Stomach (tissue), 9 donors: Measurements from ENCODE around the gene TBCK. TPM values are rescaled to one million over a fixed set of nuclear protein-coding genes. Genes with fewer than 3 reads are reported as not detected.
A peak's percentile ranks its signal among the peaks of the same experiment; 100 is the strongest.

Source experiments
- DNase-seq, 2 donors: peaks; one replicate each; pipeline versions ENCODE4 v3.0.0 to v3.0.0-alpha.2; 2013 to 2019
- H3K27ac ChIP-seq, 5 donors: fragments of 200-600 bp in 4 of 5; sonication (generic) in 4 of 5; one replicate each; pipeline ENCODE4 v1.5.1; 2013 to 2019; ENCODE audit warnings: mild to moderate bottlenecking in 1 of 5, moderate library complexity in 1 of 5
- H3K27me3 ChIP-seq, 3 donors: fragments of 200-600 bp; sonication (generic); one replicate each; pipeline ENCODE4 v1.5.1; 2017 to 2019; ENCODE audit warnings: mixed run types in 1 of 3
- H3K36me3 ChIP-seq, 4 donors: fragments of 200-600 bp; sonication (generic); 1 replicate in 3 of 4; 2 replicates in 1 of 4; pipeline ENCODE4 v1.5.1; 2016 to 2019
- H3K4me1 ChIP-seq, 4 donors: fragments of 200-600 bp; sonication (generic); one replicate each; pipeline ENCODE4 v1.5.1; 2016 to 2019
- H3K4me3 ChIP-seq, 4 donors: fragments of 200-600 bp; sonication (generic) in 3 of 4; one replicate each; pipeline ENCODE4 v1.5.1; 2016 to 2019; ENCODE audit warnings: mild to moderate bottlenecking in 1 of 4
- H3K9me3 ChIP-seq, 4 donors: fragments of 200-600 bp; sonication (generic); one replicate each; pipeline ENCODE4 v1.5.1; 2016 to 2019
- EP300 ChIP-seq: sonication (generic); formaldehyde crosslinking; IDR thresholded peaks from one replicate; pipeline ENCODE4 v1.6.1; 2017; ENCODE audit warnings: antibody characterized with exemption
- POLR2A ChIP-seq, 4 donors: fragments of 450-650 bp; IDR thresholded peaks; one replicate each; pipeline ENCODE4 v1.6.1; 2016; ENCODE audit warnings: antibody characterized with exemption in 4 of 4, control low read depth in 2 of 4, mild to moderate bottlenecking in 1 of 4, moderate library complexity in 1 of 4
- POLR2AphosphoS5 ChIP-seq, 3 donors: sonication (generic); formaldehyde crosslinking; IDR thresholded peaks; one replicate each; pipeline ENCODE4 v1.6.1; 2016; ENCODE audit warnings: antibody characterized with exemption in 3 of 3
- WGBS, 5 donors: extraction: QIAGEN DNeasy Blood & Tissue Kit in 3 of 5; methylation state at CpG; one replicate each; pipeline versions ENCODE4 v1.1.5 to v1.1.7; 2013 to 2018; 5-methylcytosine and 5-hydroxymethylcytosine counted together
- intact Hi-C: fragments of 100-400 bp; cut with DNase I; formaldehyde crosslinking; loops from one replicate; pipeline ENCODE4 v1.15.1; 2023; ENCODE audit warnings: low total_unique reads
- polyA plus RNA-seq, 3 donors: library from polyadenylated mRNA; stranded (reverse); fragments of 200-250 nt; gene quantifications; one replicate each; pipeline ENCODE4 v1.2.3, GENCODE V29; 2013
- total RNA-seq, 5 donors: library from RNA; depleted of rRNA; stranded (reverse); fragments of >200 nt; gene quantifications; one replicate each; pipeline versions ENCODE4 v1.1.0 to v1.2.3, GENCODE V29; 2014 to 2016
- TF ChIP-seq, protein P1 (sequence below), 7 experiments: fragments of 450-650 bp in 4 of 7; fragments of 200-600 bp in 3 of 7; sonication (generic) in 3 of 7; IDR thresholded peaks; one replicate each; pipeline ENCODE4 v1.5.1; 2016 to 2019; ENCODE audit warnings: antibody characterized with exemption in 7 of 7, control low read depth in 2 of 7, mild to moderate bottlenecking in 1 of 7
- donor health status: healthy with polysubstance abuse.
- donor health status: Bipolar disorder and iron deficiency.
- donor health status: healthy.

TBCK gene
- total and polyA plus RNA-seq, 8 donors, result 3.2 to 140 (median 28.0) TPM

- H3K4me1 ChIP-seq, result no peaks in the 10 kb centered on the region
- intact Hi-C loops, result no loop called here
- DNase-seq, result no peak
- no peaks in the 10 kb centered on the region for H3K9me3 ChIP-seq
- 58 to 69% (median 65%) methylated on average over 5 of the region's 5 CpGs for WGBS, 5 donors
- H3K36me3 ChIP-seq, result no peaks in the 10 kb centered on the region
- TF ChIP-seq POLR2AphosphoS5 (IDR thresholded peaks at IDR 0.05) (no peak), POLR2A (IDR thresholded peaks at IDR 0.05) (no peak), EP300 (no peak)
- TF ChIP-seq, protein P1, sequence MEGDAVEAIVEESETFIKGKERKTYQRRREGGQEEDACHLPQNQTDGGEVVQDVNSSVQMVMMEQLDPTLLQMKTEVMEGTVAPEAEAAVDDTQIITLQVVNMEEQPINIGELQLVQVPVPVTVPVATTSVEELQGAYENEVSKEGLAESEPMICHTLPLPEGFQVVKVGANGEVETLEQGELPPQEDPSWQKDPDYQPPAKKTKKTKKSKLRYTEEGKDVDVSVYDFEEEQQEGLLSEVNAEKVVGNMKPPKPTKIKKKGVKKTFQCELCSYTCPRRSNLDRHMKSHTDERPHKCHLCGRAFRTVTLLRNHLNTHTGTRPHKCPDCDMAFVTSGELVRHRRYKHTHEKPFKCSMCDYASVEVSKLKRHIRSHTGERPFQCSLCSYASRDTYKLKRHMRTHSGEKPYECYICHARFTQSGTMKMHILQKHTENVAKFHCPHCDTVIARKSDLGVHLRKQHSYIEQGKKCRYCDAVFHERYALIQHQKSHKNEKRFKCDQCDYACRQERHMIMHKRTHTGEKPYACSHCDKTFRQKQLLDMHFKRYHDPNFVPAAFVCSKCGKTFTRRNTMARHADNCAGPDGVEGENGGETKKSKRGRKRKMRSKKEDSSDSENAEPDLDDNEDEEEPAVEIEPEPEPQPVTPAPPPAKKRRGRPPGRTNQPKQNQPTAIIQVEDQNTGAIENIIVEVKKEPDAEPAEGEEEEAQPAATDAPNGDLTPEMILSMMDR (IDR thresholded peaks at IDR 0.05), result no peak
- no peak overlapping the region for H3K27ac ChIP-seq
- H3K27me3 ChIP-seq, result no peaks in the 10 kb centered on the region
- no peak overlapping the region for H3K4me3 ChIP-seq
These were observed 298.0 kb downstream of the TBCK start for GRCh38 chr4:106017975-106018374.

DNA sequence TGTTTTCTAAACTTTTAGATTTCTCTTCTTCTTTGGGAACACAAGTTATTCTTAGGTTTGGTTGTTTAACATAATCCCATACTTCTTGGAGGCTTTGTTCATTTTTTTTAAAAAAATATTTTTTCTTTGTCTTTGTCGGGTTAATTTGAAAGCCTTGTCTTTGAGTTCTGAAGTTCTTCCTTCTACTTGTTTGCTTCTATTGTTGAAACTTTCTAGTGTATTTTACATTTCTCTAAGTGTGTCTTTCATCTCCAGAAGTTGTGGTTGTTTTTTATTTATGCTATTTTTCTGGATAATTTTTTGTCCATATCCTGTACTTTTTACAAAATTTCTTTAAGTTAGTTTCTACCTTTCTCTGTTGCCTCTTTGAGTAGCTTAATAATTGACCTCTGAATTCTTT is 304.6 kb downstream of the TBCK start:
- intact Hi-C loops, result no loop called here
- no peaks in the 10 kb centered on the region for H3K27me3 ChIP-seq
- no peaks in the 10 kb centered on the region for H3K4me1 ChIP-seq
- H3K4me3 ChIP-seq, result no peak overlapping the region
- no peak for TF ChIP-seq POLR2A (IDR thresholded peaks at IDR 0.05)
- TF ChIP-seq, protein P1 (IDR thresholded peaks at IDR 0.05), result no peak
- TF ChIP-seq EP300, result no peak
- no peak for TF ChIP-seq POLR2AphosphoS5 (IDR thresholded peaks at IDR 0.05)
- no peaks in the 10 kb centered on the region for H3K36me3 ChIP-seq
- no peak for DNase-seq
- H3K9me3 ChIP-seq, result peaks cover 0 to 24% (median 15%) of the 10 kb centered on the region in 4 donors
- WGBS, 5 donors, result 83 to 100% (median 98%) methylated on average over 1 of the region's 1 CpG
- H3K27ac ChIP-seq, result no peak overlapping the region

- Histone ChIP-seq H3K36me3 (no peaks in the 10 kb centered on the region), H3K4me3 (no peak overlapping the region), H3K9me3 (peaks cover 0 to 24% (median 15%) of the 10 kb centered on the region in 4 donors), H3K27me3 (no peaks in the 10 kb centered on the region), H3K4me1 (no peaks in the 10 kb centered on the region), H3K27ac (no peak overlapping the region)
- no peak for TF ChIP-seq POLR2A (IDR thresholded peaks at IDR 0.05)
- DNase-seq, result no peak
- intact Hi-C loops, result no loop called here
- WGBS, 5 donors, result 90 to 97% (median 95%) methylated on average over 2 of the region's 2 CpGs
These were observed 305.2 kb downstream of the TBCK start for GRCh38 chr4:106010761-106011160.

- no peak for DNase-seq
- Histone ChIP-seq H3K27me3 (no peaks in the 10 kb centered on the region), H3K27ac (no peak overlapping the region), H3K4me3 (no peak overlapping the region), H3K36me3 (no peaks in the 10 kb centered on the region), H3K4me1 (no peaks in the 10 kb centered on the region), H3K9me3 (peaks cover 0 to 5% (median 0%) of the 10 kb centered on the region in 4 donors)
- intact Hi-C loops, result no loop called here
- WGBS, 5 donors, result 64 to 77% (median 69%) methylated on average over 2 of the region's 2 CpGs
- TF ChIP-seq POLR2AphosphoS5 (IDR thresholded peaks at IDR 0.05), result no peak
These were observed 313.0 kb downstream of the TBCK start for GRCh38 chr4:106002994-106003393.

DNA sequence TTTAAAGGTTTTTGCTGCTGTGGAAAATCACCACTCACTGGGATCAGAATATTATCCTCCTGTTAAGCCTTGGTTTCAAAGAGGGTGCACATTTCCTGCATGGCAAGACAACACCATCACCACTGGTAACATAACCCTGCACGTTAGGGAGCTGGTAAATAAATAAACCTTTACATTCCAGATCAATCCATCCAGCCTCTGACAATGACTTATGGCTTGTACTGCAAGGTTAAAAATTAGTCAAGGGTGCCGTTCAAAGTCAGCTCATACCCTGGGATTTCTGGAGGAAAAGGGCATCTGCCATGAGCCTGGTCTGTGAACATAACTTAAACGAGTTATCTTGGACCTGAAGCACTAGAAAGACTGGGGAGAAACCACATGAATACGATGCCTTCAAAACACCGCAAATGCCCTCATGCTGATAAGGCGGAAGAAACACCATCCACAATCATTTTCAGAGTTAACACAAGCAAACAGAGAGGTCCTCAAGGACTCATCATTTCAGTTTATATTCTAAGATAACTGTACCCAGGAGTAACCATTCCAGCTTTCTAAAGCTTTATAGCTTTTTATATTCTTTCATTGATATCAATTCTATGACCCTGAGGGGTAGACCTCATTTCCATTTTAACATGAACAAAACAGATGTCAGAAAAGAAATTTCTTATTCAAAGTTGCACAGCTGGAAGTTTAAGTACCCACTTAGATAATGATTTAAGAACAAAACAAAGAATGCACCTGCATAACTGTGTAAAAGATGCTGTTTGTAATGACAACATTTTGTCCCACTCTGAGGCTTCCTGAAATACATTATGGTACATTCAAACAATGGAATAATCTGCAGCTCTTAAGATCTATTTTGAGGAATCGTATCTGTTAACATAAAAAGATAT is 317.6 kb downstream of the TBCK start:
- Histone ChIP-seq H3K36me3 (no peaks in the 10 kb centered on the region), H3K4me3 (no peak overlapping the region), H3K27ac (no peak overlapping the region), H3K4me1 (no peaks in the 10 kb centered on the region), H3K9me3 (no peaks in the 10 kb centered on the region), H3K27me3 (no peaks in the 10 kb centered on the region)
- TF ChIP-seq, protein P1 (IDR thresholded peaks at IDR 0.05), result no peak
- TF ChIP-seq POLR2A (IDR thresholded peaks at IDR 0.05) (no peak), EP300 (no peak), POLR2AphosphoS5 (IDR thresholded peaks at IDR 0.05) (no peak)
- intact Hi-C loops, result no loop called here
- WGBS, 5 donors, result 32 to 52% (median 40%) methylated on average over 7 of the region's 7 CpGs
- DNase-seq, result peak in 1 of 2 donors; percentile 16
